Activated CD8-positive, alpha-beta T cell treated with anti-CD3 and anti-CD28 coated beads for 36 hours (primary cell): ENCODE measurements around the gene HABP2. TPM values are rescaled to one million over a fixed set of nuclear protein-coding genes. Genes with fewer than 3 reads are reported as not detected.

Experiments
- ATAC-seq: fragments of 200-7000 bp; cut with Tn5 transposase; one replicate; pipeline ENCODE4 v1.10.0; 2021; ENCODE audit warnings: mild to moderate bottlenecking, moderate library complexity
- CTCF ChIA-PET: fragments of 350-600 bp; sonication (Branson Sonifier 250); formaldehyde crosslinking; loops from one replicate; lab custom pipeline; 2021; ENCODE audit warnings: antibody characterized with exemption; lab: Charles Lee
- POLR2A ChIA-PET: fragments of 350-600 bp; sonication (Branson Sonifier 250); formaldehyde crosslinking; loops from one replicate; lab custom pipeline; 2021; ENCODE audit warnings: antibody characterized with exemption; lab: Charles Lee
- DNase-seq: peaks from one replicate; pipeline ENCODE4 v3.0.0-alpha.2; 2020
- H3K27ac Mint-ChIP-seq: one replicate; pipeline ENCODE4 v1.8.0; 2021; ENCODE audit warnings: mild to moderate bottlenecking, mixed read lengths
- H3K27me3 Mint-ChIP-seq: one replicate; pipeline ENCODE4 v1.8.0; 2021; ENCODE audit warnings: mixed read lengths
- H3K36me3 Mint-ChIP-seq: one replicate; pipeline ENCODE4 v1.8.0; 2021; ENCODE audit warnings: low read depth, mixed read lengths
- H3K4me1 Mint-ChIP-seq: one replicate; pipeline ENCODE4 v1.8.0; 2021; ENCODE audit warnings: low read depth, mixed read lengths
- H3K4me3 Mint-ChIP-seq: one replicate; pipeline ENCODE4 v1.8.0; 2021; ENCODE audit warnings: mild to moderate bottlenecking, moderate library complexity, mixed read lengths
- H3K9me3 Mint-ChIP-seq: one replicate; pipeline ENCODE4 v1.8.0; 2021; ENCODE audit warnings: mixed read lengths
- CTCF ChIP-seq: fragments of 200-600 bp; IDR thresholded peaks from one replicate; pipeline ENCODE4 v1.8.0; 2022; ENCODE audit warnings: antibody characterized with exemption, mild to moderate bottlenecking
- intact Hi-C: fragments of 100-400 bp; cut with micrococcal nuclease; formaldehyde crosslinking; loops from one replicate; pipeline ENCODE4 v1.10.0; 2022
- total RNA-seq, 2 experiments: library from RNA; stranded (reverse); gene quantifications; one replicate each; pipeline ENCODE4 v1.2.3, GENCODE V29; 2021

HABP2 gene
- total RNA-seq, 2 experiments from 2014 or later = not detected

- H3K9me3 Mint-ChIP-seq = no peaks in the 10 kb centered on the region
- H3K4me1 Mint-ChIP-seq = no peaks in the 10 kb centered on the region
- H3K36me3 Mint-ChIP-seq = no peaks in the 10 kb centered on the region
- TF ChIP-seq CTCF = no peak
- no peak overlapping the region for H3K27ac Mint-ChIP-seq
- intact Hi-C loops = loop anchor here (5.0 to 10.0 kb wide), 2 partner anchors 35 to 1087 kb away; no protein-coding TSS in a partner anchor
- ATAC-seq = no peak
- ChIA-PET POLR2A (no interaction called here), CTCF (interaction anchor here (0.6 to 2.0 kb wide), 6 partner anchors 14 to 1090 kb away, joined by 3 to 7 read pairs (median 4); no protein-coding TSS in a partner anchor)
- no peak for DNase-seq
- peaks cover 10% of the 10 kb centered on the region for H3K27me3 Mint-ChIP-seq
- no peak overlapping the region for H3K4me3 Mint-ChIP-seq
Measured at GRCh38 chr10:113562069-113562468, 9.2 kb downstream of the HABP2 start.

- no peak for TF ChIP-seq CTCF
- no peak for ATAC-seq
- Mint-ChIP-seq H3K4me1 (no peaks in the 10 kb centered on the region), H3K27me3 (peaks cover 7% of the 10 kb centered on the region), H3K27ac (no peak overlapping the region), H3K9me3 (no peaks in the 10 kb centered on the region), H3K4me3 (no peak overlapping the region), H3K36me3 (no peaks in the 10 kb centered on the region)
- no peak for DNase-seq
- intact Hi-C loops = loop anchor here (5.0 to 10.0 kb wide), 2 partner anchors 35 to 1088 kb away; no protein-coding TSS in a partner anchor
- POLR2A ChIA-PET = no interaction called here
- CTCF ChIA-PET = interaction anchor here (0.6 to 2.0 kb wide), 21 partner anchors 14 to 1091 kb away, joined by 3 to 7 read pairs (median 3); no protein-coding TSS in a partner anchor
Measured at GRCh38 chr10:113562704-113563103, 9.9 kb downstream of the HABP2 start.

GRCh38 chr10:113563306-113564088, 10.6 kb downstream of the HABP2 start:
- peak overlapping the region; percentile 58 for H3K4me3 Mint-ChIP-seq
- H3K36me3 Mint-ChIP-seq = no peaks in the 10 kb centered on the region
- no peak overlapping the region for H3K27ac Mint-ChIP-seq
- CTCF ChIA-PET = interaction anchor here (0.6 to 2.0 kb wide), 30 partner anchors 8 to 1092 kb away, joined by 3 to 7 read pairs (median 3); no protein-coding TSS in a partner anchor
- peak; percentile 99 for ATAC-seq
- no peaks in the 10 kb centered on the region for H3K9me3 Mint-ChIP-seq
- intact Hi-C loops = loop anchor here (5.0 to 10.0 kb wide), 2 partner anchors 36 to 1089 kb away; no protein-coding TSS in a partner anchor
- POLR2A ChIA-PET = interaction anchor here (0.6 kb wide), 1 partner anchor 1279 kb away, joined by 3 read pairs; no protein-coding TSS in a partner anchor
- peaks cover under 1% of the 10 kb centered on the region for H3K27me3 Mint-ChIP-seq
- peak; percentile 82 for DNase-seq
- peak; percentile 97 for TF ChIP-seq CTCF
- H3K4me1 Mint-ChIP-seq = no peaks in the 10 kb centered on the region

GRCh38 chr10:113565364-113565763, 12.5 kb downstream of the HABP2 start:
- ChIA-PET POLR2A (no interaction called here), CTCF (no interaction called here)
- DNase-seq (no peak), ATAC-seq (no peak)
- Mint-ChIP-seq H3K27me3 (no peaks in the 10 kb centered on the region), H3K4me3 (no peak overlapping the region), H3K27ac (no peak overlapping the region), H3K36me3 (no peaks in the 10 kb centered on the region), H3K4me1 (no peaks in the 10 kb centered on the region), H3K9me3 (no peaks in the 10 kb centered on the region)
- intact Hi-C loops = loop anchor here (10.0 kb wide), 1 partner anchor 1091 kb away; no protein-coding TSS in a partner anchor
- TF ChIP-seq CTCF = no peak

GRCh38 chr10:113566888-113567287, 14.0 kb downstream of the HABP2 start:
- ChIA-PET POLR2A (no interaction called here), CTCF (interaction anchor here (0.7 kb wide), 1 partner anchor 11 kb away, joined by 3 read pairs; no protein-coding TSS in a partner anchor)
- no peak for ATAC-seq
- TF ChIP-seq CTCF = no peak
- no peak overlapping the region for H3K4me3 Mint-ChIP-seq
- H3K27ac Mint-ChIP-seq = no peak overlapping the region
- H3K4me1 Mint-ChIP-seq = no peaks in the 10 kb centered on the region
- H3K9me3 Mint-ChIP-seq = no peaks in the 10 kb centered on the region
- no peaks in the 10 kb centered on the region for H3K36me3 Mint-ChIP-seq
- H3K27me3 Mint-ChIP-seq = no peaks in the 10 kb centered on the region
- intact Hi-C loops = loop anchor here (10.0 kb wide), 1 partner anchor 1092 kb away; no protein-coding TSS in a partner anchor
- DNase-seq = no peak
